Right cardiac atrium (tissue), 5 donors: ENCODE measurements around the gene KRT75. TPM values are rescaled to one million over a fixed set of nuclear protein-coding genes. Genes with fewer than 3 reads are reported as not detected.

Source experiments
- polyA plus RNA-seq: library from polyadenylated mRNA; stranded (reverse); fragments of 200-250 nt; gene quantifications from one replicate; pipeline ENCODE4 v1.2.3, GENCODE V29; 2013
- total RNA-seq, 4 donors: library from RNA; stranded (reverse); fragmentation: NEBNext Ultra II Directional; extraction: Animal tissue kit (Norgen Biotek cat#: 25700); gene quantifications; one replicate each; pipeline ENCODE4 v1.2.1, GENCODE V29; 2021
- donor health status: healthy with polysubstance abuse.
- donor health status: DM: no; HTN: yes; CAD: no.
- donor health status: DM: no; HTN: no; CAD: no.
- donor health status: DM: no; HTN: yes; CAD: no; lungs with severe emphysema.
- donor health status: DM: yes; HTN: yes; CAD: no.

KRT75 gene
- total and polyA plus RNA-seq, 5 donors, result 0.07 TPM; not detected in 4

Other genes with a start within 250 kb of the KRT75 start
- gene KRT80, start 242.4 kb downstream of the KRT75 start, total RNA-seq, result under 1 TPM in 1 of 4 donors, not detected in 3; 0.06 TPM
- gene KRT80, start 242.4 kb downstream of the KRT75 start, polyA plus RNA-seq, result 0.05 TPM
- gene KRT7, start 201.1 kb downstream of the KRT75 start, total RNA-seq, result 1 to 10 TPM in 2 of 4 donors, under 1 TPM in 1, not detected in 1; 0.94 to 3.0 (median 1.1) TPM
- 0.16 TPM for gene KRT7, start 201.1 kb downstream of the KRT75 start, polyA plus RNA-seq
- not detected for gene KRT86, start 159.7 kb downstream of the KRT75 start, total RNA-seq
- not detected for gene KRT86, start 159.7 kb downstream of the KRT75 start, polyA plus RNA-seq
- gene KRT81, start 142.8 kb downstream of the KRT75 start, total RNA-seq, result not detected
- gene KRT81, start 142.8 kb downstream of the KRT75 start, polyA plus RNA-seq, result not detected
- gene KRT83, start 113.0 kb downstream of the KRT75 start, total RNA-seq, result not detected
- gene KRT83, start 113.0 kb downstream of the KRT75 start, polyA plus RNA-seq, result not detected
- not detected for gene KRT85, start 66.9 kb downstream of the KRT75 start, total RNA-seq
- gene KRT85, start 66.9 kb downstream of the KRT75 start, polyA plus RNA-seq, result not detected
- gene KRT84, start 48.7 kb downstream of the KRT75 start, total RNA-seq, result not detected
- gene KRT84, start 48.7 kb downstream of the KRT75 start, polyA plus RNA-seq, result not detected
- not detected for gene KRT82, start 28.0 kb downstream of the KRT75 start, total RNA-seq
- gene KRT82, start 28.0 kb downstream of the KRT75 start, polyA plus RNA-seq, result not detected
- gene KRT6B, start 17.8 kb upstream of the KRT75 start, total RNA-seq, result not detected
- gene KRT6B, start 17.8 kb upstream of the KRT75 start, polyA plus RNA-seq, result not detected
- gene KRT6C, start 39.4 kb upstream of the KRT75 start, total RNA-seq, result not detected
- not detected for gene KRT6C, start 39.4 kb upstream of the KRT75 start, polyA plus RNA-seq
- not detected for gene KRT6A, start 58.9 kb upstream of the KRT75 start, total RNA-seq
- not detected for gene KRT6A, start 58.9 kb upstream of the KRT75 start, polyA plus RNA-seq
- not detected for gene KRT5, start 86.0 kb upstream of the KRT75 start, total RNA-seq
- 0.07 TPM for gene KRT5, start 86.0 kb upstream of the KRT75 start, polyA plus RNA-seq
- gene KRT71, start 118.8 kb upstream of the KRT75 start, total RNA-seq, result not detected
- not detected for gene KRT71, start 118.8 kb upstream of the KRT75 start, polyA plus RNA-seq
- gene KRT74, start 139.5 kb upstream of the KRT75 start, total RNA-seq, result 1 to 10 TPM in 2 of 4 donors, under 1 TPM in 2; 0.47 to 2.2 (median 1.2) TPM
- 0.14 TPM for gene KRT74, start 139.5 kb upstream of the KRT75 start, polyA plus RNA-seq
- gene KRT72, start 167.1 kb upstream of the KRT75 start, total RNA-seq, result not detected
- not detected for gene KRT72, start 167.1 kb upstream of the KRT75 start, polyA plus RNA-seq
- not detected for gene KRT73, start 184.2 kb upstream of the KRT75 start, total RNA-seq
- not detected for gene KRT73, start 184.2 kb upstream of the KRT75 start, polyA plus RNA-seq
- gene KRT2, start 217.8 kb upstream of the KRT75 start, total RNA-seq, result not detected
- gene KRT2, start 217.8 kb upstream of the KRT75 start, polyA plus RNA-seq, result not detected
- not detected for gene KRT1, start 246.0 kb upstream of the KRT75 start, total RNA-seq
- not detected for gene KRT1, start 246.0 kb upstream of the KRT75 start, polyA plus RNA-seq